ENCODE data around the gene NFASC.

The NFASC gene

DNA sequence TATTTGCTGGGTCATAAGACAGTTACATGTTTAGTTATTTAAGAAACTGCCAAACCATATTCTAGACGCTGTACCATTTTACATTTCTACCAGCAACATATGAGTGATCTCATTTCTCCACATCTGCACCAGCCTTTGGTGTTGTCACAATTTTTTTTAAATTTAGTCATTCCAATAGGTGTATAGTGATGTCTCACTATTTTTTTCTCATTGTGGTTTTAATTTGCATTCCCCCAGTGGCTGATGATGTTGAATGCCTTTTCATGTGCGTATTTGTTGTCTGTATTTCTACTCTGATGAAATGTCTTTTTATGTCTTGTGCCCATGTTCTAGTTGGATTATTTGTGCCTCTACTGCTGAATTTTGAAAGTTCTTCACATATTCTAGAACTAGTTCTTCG lies 38.4 kb downstream of the NFASC start:
- Histone ChIP-seq H3K4me1 (ENCODE audit: control insufficient read depth, insufficient read depth, low read length) (no peaks in the 10 kb centered on the region), H3K27ac (ENCODE audit: low read depth, low read length) (no peak overlapping the region), H3K4me3 (ENCODE audit: low read depth, low read length) (no peak overlapping the region), H3K9me3 (ENCODE audit: control insufficient read depth, insufficient read depth, low read depth, low read length) (0 out of 2 replicates have a peak, but pooled peaks cover 2% of the 10 kb centered on the region), H3K36me3 (ENCODE audit: control insufficient read depth, insufficient read depth, low read length) (no peaks in the 10 kb centered on the region), H3K27me3 (ENCODE audit: control insufficient read depth, insufficient read depth, low read length) (no peaks in the 10 kb centered on the region), H3K9ac (ENCODE audit: low read length) (no peak overlapping the region)

DNA sequence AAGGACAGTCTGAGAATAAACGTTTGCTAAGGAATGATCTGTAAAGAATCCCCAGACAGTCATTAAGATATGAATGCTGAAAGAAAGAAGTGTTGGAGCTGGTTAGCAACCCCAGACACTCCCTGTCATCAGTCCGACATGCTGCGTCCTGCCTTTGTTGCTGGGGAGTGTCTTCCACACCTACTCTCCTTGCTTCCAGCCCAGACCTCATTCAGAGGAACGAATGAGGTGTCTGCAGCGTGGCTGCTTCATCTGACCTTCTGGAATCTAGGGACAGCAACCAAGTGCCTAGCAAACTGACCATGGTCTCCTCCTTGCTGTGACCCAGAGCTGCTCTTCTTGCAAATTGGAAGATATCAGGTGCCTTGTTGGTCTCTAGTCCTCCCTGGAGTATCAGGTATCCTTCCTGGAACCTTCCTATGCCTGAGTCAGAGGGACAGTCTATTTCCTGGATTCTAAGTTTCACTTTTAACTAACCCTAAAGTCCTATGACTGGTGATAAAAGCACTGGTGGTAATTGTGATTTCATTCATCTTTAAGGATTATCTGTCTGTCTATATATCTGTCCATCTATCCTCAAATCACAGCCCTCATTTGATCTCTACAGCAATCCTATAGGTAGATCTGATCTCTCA lies 45.3 kb downstream of the NFASC start:
- Histone ChIP-seq H3K27ac (ENCODE audit: low read depth, low read length) (no peak overlapping the region), H3K4me1 (ENCODE audit: control insufficient read depth, insufficient read depth, low read length) (peaks cover 12% of the 10 kb centered on the region), H3K9me3 (ENCODE audit: control insufficient read depth, insufficient read depth, low read depth, low read length) (peaks cover 6% of the 10 kb centered on the region; the same call in 1 of the 2 replicates), H3K27me3 (ENCODE audit: control insufficient read depth, insufficient read depth, low read length) (no peaks in the 10 kb centered on the region), H3K36me3 (ENCODE audit: control insufficient read depth, insufficient read depth, low read length) (no peaks in the 10 kb centered on the region), H3K9ac (ENCODE audit: low read length) (no peak overlapping the region), H3K4me3 (ENCODE audit: low read depth, low read length) (no peak overlapping the region)

DNA sequence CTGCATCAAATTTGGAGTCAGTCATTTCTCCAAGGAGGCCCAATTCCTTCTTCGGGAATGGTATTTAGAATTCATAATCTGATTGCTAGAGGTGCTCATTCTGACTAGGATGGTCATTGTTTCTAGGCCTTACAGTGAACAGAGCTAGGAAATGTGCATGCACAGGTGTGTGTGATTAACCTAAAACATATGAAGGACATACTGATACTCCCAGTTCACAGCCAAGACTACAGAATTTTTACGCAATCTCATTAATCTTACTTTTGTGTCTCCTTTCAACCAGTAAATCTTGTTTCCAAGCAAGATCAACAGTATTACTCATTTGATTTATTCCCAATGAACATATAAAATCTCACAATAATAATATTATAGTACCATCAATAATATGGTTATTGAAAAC lies 47.1 kb downstream of the NFASC start:
- Histone ChIP-seq H3K27ac (ENCODE audit: low read depth, low read length) (no peak overlapping the region), H3K9me3 (ENCODE audit: control insufficient read depth, insufficient read depth, low read depth, low read length) (peaks cover 6% of the 10 kb centered on the region; the same call in 1 of the 2 replicates), H3K4me3 (ENCODE audit: low read depth, low read length) (no peak overlapping the region), H3K36me3 (ENCODE audit: control insufficient read depth, insufficient read depth, low read length) (no peaks in the 10 kb centered on the region), H3K9ac (ENCODE audit: low read length) (no peak overlapping the region), H3K27me3 (ENCODE audit: control insufficient read depth, insufficient read depth, low read length) (no peaks in the 10 kb centered on the region; the same call in 1 of the 2 replicates), H3K4me1 (ENCODE audit: control insufficient read depth, insufficient read depth, low read length) (peaks cover 30% of the 10 kb centered on the region)

DNA sequence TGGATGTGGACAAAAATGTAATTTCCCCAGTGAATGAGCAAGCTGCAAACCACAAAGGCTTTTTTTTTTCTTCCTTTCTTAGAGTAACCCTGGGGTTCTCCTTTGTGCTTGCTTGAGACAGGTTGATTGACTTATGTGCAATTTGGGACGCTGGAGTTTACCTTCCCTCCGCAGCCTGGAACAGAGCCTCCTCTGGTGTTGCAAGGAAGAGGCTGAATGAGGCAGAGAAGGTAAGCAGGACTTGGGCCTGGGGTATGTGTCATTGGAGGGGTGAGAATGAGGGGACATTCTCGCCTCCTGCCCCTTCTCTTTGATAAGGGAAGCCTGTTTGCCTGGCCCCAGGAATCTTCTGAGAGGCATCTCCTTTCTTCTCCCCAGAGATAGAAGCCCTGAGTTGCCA lies 49.8 kb downstream of the NFASC start:
- Histone ChIP-seq H3K9me3 (ENCODE audit: control insufficient read depth, insufficient read depth, low read depth, low read length) (0 out of 2 replicates have a peak, but pooled peaks cover 3% of the 10 kb centered on the region), H3K36me3 (ENCODE audit: control insufficient read depth, insufficient read depth, low read length) (no peaks in the 10 kb centered on the region), H3K27me3 (ENCODE audit: control insufficient read depth, insufficient read depth, low read length) (no peaks in the 10 kb centered on the region; the same call in 1 of the 2 replicates), H3K4me1 (ENCODE audit: control insufficient read depth, insufficient read depth, low read length) (peaks cover 57% of the 10 kb centered on the region), H3K9ac (ENCODE audit: low read length) (no peak overlapping the region), H3K27ac (ENCODE audit: low read depth, low read length) (no peak overlapping the region), H3K4me3 (ENCODE audit: low read depth, low read length) (no peak overlapping the region)

DNA sequence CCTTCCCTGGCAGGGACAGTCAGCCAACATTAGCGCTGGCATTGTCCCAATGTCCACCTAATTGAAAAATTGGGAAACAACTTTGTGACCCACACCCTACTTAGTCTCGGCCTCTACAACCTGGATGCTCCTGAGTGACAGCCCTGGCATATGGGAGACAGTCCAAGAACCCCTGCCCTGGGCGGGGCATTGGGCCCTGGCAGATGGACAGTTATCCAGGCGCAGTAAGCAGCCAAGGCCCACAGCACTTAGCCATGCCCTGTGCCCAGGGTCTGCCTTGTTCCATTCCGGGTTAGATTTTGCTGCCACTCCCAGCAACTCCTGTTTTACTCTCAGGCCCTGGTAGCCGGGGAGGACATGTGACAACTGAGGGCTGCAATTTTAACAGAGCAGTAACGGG lies 50.3 kb downstream of the NFASC start:
- H3K4me1 ChIP-seq (ENCODE audit: control insufficient read depth, insufficient read depth, low read length): peaks cover 60% of the 10 kb centered on the region
- 0 out of 2 replicates have a peak, but pooled peaks cover 3% of the 10 kb centered on the region for H3K9me3 ChIP-seq (ENCODE audit: control insufficient read depth, insufficient read depth, low read depth, low read length)
- H3K9ac ChIP-seq (ENCODE audit: low read length): no peak overlapping the region
- no peak overlapping the region for H3K4me3 ChIP-seq (ENCODE audit: low read depth, low read length)
- H3K27ac ChIP-seq (ENCODE audit: low read depth, low read length): no peak overlapping the region
- no peaks in the 10 kb centered on the region for H3K36me3 ChIP-seq (ENCODE audit: control insufficient read depth, insufficient read depth, low read length)
- no peaks in the 10 kb centered on the region; the same call in 1 of the 2 replicates for H3K27me3 ChIP-seq (ENCODE audit: control insufficient read depth, insufficient read depth, low read length)

DNA sequence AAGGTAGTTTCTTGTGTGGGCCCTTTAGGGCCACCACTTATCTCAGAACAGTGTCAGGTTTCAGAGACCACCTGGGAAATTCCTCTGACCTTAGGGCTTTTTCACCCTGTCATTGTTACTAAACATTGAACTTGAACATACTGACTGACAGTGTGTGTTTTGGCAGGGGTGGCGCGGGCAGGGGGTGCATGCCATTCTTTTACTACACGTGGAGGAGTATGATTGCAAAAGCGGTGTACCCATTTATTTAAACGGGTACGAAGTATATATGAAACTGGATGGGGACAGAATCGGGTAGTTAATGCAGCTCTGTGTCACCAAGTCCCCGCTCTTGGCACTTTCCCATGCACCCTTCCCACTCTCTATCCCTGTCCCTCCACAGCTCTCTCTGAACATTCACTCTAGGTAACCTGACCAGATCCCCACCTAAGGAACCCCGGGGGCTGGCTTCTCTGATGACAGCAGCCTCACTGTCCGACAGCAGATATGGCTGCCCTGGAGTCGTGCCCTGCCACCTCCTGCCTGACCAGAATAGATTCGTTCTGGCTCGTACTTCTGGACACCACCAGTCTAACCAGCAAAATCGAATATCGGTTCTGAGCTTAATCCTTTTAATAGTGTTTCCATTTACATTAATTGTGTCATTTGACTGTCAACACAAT lies 51.3 kb downstream of the NFASC start:
- 0 out of 2 replicates have a peak, but pooled peaks cover under 1% of the 10 kb centered on the region for H3K9me3 ChIP-seq (ENCODE audit: control insufficient read depth, insufficient read depth, low read depth, low read length)

DNA sequence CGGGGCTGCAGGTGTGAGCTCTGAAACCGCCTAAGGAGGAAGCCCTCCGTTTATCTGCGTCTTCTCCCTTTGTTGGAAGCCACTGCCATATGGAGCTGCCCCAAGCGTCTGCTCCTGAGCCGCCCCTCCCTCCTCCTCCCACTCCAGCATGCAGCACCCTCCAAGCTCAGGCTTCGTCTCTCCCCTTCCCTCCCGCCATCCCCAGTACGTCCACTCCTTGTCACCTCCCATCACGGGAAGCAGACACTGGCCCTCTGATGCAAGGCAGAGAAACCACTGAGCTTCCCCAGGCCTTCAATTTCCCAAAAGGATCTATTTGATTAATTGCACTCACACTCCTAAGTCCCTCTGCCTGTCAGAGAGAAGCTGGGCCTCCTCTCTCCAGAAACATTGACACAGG lies 52.5 kb downstream of the NFASC start:
- H3K4me1 ChIP-seq (ENCODE audit: control insufficient read depth, insufficient read depth, low read length): peaks cover 72% of the 10 kb centered on the region
- H3K36me3 ChIP-seq (ENCODE audit: control insufficient read depth, insufficient read depth, low read length): no peaks in the 10 kb centered on the region
- H3K9ac ChIP-seq (ENCODE audit: low read length): peak overlapping the region; percentile 84
- H3K27me3 ChIP-seq (ENCODE audit: control insufficient read depth, insufficient read depth, low read length): no peaks in the 10 kb centered on the region; the same call in 1 of the 2 replicates
- H3K27ac ChIP-seq (ENCODE audit: low read depth, low read length): peak overlapping the region; percentile 83
- no peak overlapping the region for H3K4me3 ChIP-seq (ENCODE audit: low read depth, low read length)
- H3K9me3 ChIP-seq (ENCODE audit: control insufficient read depth, insufficient read depth, low read depth, low read length): no peaks in the 10 kb centered on the region

More for the DNA sequence above, 51.3 kb downstream of the NFASC start:
- no peak overlapping the region for H3K9ac ChIP-seq (ENCODE audit: low read length)
- no peaks in the 10 kb centered on the region; the same call in 1 of the 2 replicates for H3K27me3 ChIP-seq (ENCODE audit: control insufficient read depth, insufficient read depth, low read length)
- H3K36me3 ChIP-seq (ENCODE audit: control insufficient read depth, insufficient read depth, low read length): no peaks in the 10 kb centered on the region
- H3K4me1 ChIP-seq (ENCODE audit: control insufficient read depth, insufficient read depth, low read length): peaks cover 60% of the 10 kb centered on the region
- H3K27ac ChIP-seq (ENCODE audit: low read depth, low read length): no peak overlapping the region
- H3K4me3 ChIP-seq (ENCODE audit: low read depth, low read length): no peak overlapping the region

DNA sequence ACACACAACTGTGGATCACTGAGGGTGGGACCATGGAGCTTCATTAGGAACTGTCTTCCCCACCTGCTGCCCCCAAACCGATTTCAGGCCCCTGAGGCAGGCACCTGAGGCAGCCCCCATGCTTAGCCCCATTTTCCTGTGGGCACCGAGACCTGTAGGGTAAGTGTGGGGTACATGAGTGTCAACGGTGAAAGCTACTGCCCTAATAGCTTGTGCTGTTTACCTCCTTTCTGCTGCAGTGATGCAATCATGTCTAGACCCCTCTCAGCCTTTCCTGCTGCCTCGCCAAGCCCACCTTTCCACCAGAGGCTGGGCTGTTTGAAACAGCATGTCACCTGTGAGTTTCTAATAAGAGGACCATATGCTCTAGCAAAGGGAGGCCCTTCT lies 53.0 kb downstream of the NFASC start:
- peak overlapping the region; percentile 83 for H3K27ac ChIP-seq (ENCODE audit: low read depth, low read length)
- peaks cover 76% of the 10 kb centered on the region for H3K4me1 ChIP-seq (ENCODE audit: control insufficient read depth, insufficient read depth, low read length)
- H3K27me3 ChIP-seq (ENCODE audit: control insufficient read depth, insufficient read depth, low read length): no peaks in the 10 kb centered on the region; the same call in 1 of the 2 replicates
- peak overlapping the region; percentile 84 for H3K9ac ChIP-seq (ENCODE audit: low read length)
- H3K4me3 ChIP-seq (ENCODE audit: low read depth, low read length): peak overlapping the region; percentile 23; the same call in 1 of the 2 replicates
- H3K36me3 ChIP-seq (ENCODE audit: control insufficient read depth, insufficient read depth, low read length): no peaks in the 10 kb centered on the region
- H3K9me3 ChIP-seq (ENCODE audit: control insufficient read depth, insufficient read depth, low read depth, low read length): no peaks in the 10 kb centered on the region

DNA sequence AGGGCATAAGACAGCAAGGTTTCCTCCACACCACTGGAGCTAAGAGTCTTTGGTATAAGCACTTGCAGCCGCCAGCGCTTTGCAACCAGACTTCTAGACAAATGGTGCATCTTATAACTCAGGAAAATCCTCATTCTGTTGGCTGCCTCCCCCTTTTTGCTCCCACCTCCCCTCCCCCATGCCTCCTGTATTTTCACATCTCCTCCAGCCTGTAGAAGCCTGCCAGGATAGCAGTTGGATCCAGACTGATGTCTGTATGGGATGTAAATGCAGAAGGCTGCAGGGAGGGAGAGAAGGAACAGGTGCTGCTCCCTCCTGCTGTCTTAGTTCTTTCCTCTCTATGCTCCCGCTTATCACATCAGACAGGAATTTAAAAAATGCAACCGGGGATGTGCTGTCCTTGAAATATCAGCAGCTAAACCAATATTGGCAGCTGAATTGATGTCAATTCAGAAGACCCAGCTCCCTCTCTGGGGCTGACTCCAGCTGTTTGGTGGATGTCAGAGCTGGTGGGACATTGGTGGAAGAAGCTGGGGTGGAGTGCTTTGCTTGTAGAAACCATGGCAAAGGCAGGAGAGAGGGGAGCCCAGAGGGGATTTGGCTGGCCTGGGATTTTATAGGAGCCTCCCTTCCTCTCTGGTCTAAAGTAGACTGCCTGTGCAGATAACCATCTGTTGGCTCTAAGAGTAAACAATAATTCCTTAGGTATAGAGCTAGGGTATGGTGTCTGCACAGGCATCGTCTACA lies 53.5 kb downstream of the NFASC start:
- Histone ChIP-seq H3K27me3 (ENCODE audit: control insufficient read depth, insufficient read depth, low read length) (no peaks in the 10 kb centered on the region; the same call in 1 of the 2 replicates), H3K9me3 (ENCODE audit: control insufficient read depth, insufficient read depth, low read depth, low read length) (no peaks in the 10 kb centered on the region), H3K4me1 (ENCODE audit: control insufficient read depth, insufficient read depth, low read length) (peaks cover 82% of the 10 kb centered on the region), H3K36me3 (ENCODE audit: control insufficient read depth, insufficient read depth, low read length) (no peaks in the 10 kb centered on the region), H3K9ac (ENCODE audit: low read length) (peak overlapping the region; percentile 84), H3K4me3 (ENCODE audit: low read depth, low read length) (peak overlapping the region; percentile 23; the same call in 1 of the 2 replicates), H3K27ac (ENCODE audit: low read depth, low read length) (peak overlapping the region; percentile 87)

DNA sequence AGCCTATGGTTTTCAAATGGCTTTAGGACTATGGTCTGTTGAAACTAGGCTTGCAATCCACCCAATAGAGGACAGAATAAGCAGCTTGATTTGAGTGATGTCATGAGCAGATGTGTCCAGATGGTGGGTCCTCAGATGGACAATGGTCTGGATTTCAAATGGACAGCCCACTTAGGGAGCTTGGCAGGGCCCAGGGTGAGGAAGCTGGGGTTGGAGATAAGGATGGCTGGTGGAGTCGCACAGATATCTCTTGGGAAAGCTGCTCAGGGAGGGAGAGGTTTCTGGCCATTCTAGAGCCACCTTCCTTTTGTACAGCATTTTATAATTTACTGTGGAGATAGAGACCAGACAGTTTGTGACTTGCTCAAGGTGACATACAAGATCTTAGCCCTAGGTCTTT lies 55.0 kb downstream of the NFASC start:
- peaks cover 88% of the 10 kb centered on the region for H3K4me1 ChIP-seq (ENCODE audit: control insufficient read depth, insufficient read depth, low read length)
- no peaks in the 10 kb centered on the region for H3K9me3 ChIP-seq (ENCODE audit: control insufficient read depth, insufficient read depth, low read depth, low read length)

More for the DNA sequence above, 55.0 kb downstream of the NFASC start:
- no peak overlapping the region for H3K4me3 ChIP-seq (ENCODE audit: low read depth, low read length)
- no peaks in the 10 kb centered on the region for H3K36me3 ChIP-seq (ENCODE audit: control insufficient read depth, insufficient read depth, low read length)
- no peak overlapping the region for H3K27ac ChIP-seq (ENCODE audit: low read depth, low read length)
- H3K27me3 ChIP-seq (ENCODE audit: control insufficient read depth, insufficient read depth, low read length): no peaks in the 10 kb centered on the region; the same call in 1 of the 2 replicates
- no peak overlapping the region for H3K9ac ChIP-seq (ENCODE audit: low read length)

All from HUES6 (cell line).